GM12878 (cell line): ENCODE results near the gene KIAA0930. TPM values are rescaled to one million over a fixed set of nuclear protein-coding genes. Genes with fewer than 3 reads are reported as not detected.

Source experiments
- ATAC-seq: fragments of 200-7000 bp; cut with Tn5 transposase; 3 replicates; pipeline ENCODE4 v1.9.1; 2020; ENCODE audit warnings: mild to moderate bottlenecking, moderate library complexity
- BruUV-seq: library from RNA; stranded (reverse); fragments of 400-500 nt; replicated peaks from 2 replicates; lab custom pipeline; 2021; lab: Mats Ljungman, UMichigan
- CTCF ChIA-PET: fragments of 300-600 bp; sonication (Branson Sonifier 250); formaldehyde crosslinking; extraction: SDS; loops from one replicate; lab custom pipeline; 2021; ENCODE audit warnings: inconsistent platforms; lab: Yijun Ruan, JAX
- POLR2A ChIA-PET: fragments of 350-600 bp; formaldehyde crosslinking; extraction: SDS; loops from one replicate; lab custom pipeline; 2021; ENCODE audit warnings: inconsistent platforms; lab: Charles Lee
- RAD21 ChIA-PET: fragments of 300-600 bp; sonication (Branson Sonifier 250); formaldehyde crosslinking; loops from one replicate; lab custom pipeline; 2023; ENCODE audit warnings: antibody characterized with exemption; ENCODE audit not compliant: unreplicated experiment; lab: Charles Lee
- SMC1A ChIA-PET: fragments of 300-600 bp; sonication (Branson Sonifier 250); formaldehyde crosslinking; loops from one replicate; lab custom pipeline; 2023; ENCODE audit not compliant: unreplicated experiment, uncharacterized antibody; lab: Charles Lee
- DNase-seq: peaks from one replicate; pipeline ENCODE4 v3.0.0-alpha.2; 2011; ENCODE audit warnings: low read depth, low spot score
- FAIRE-seq: peaks from 3 replicates; lab custom pipeline; 2011; peaks lifted over from hg19 to GRCh38; lab: Jason Lieb, UNC
- H2AFZ ChIP-seq: 2 replicates; pipeline ENCODE4 v1.6.0; 2011; ENCODE audit warnings: low read depth, low read length, control low read depth; ENCODE audit not compliant: control insufficient read depth
- H3K27ac ChIP-seq: 2 replicates; pipeline ENCODE4 v1.5.1; 2011; ENCODE audit warnings: control low read depth; ENCODE audit not compliant: control insufficient read depth, insufficient read depth
- H3K27me3 ChIP-seq, 2 experiments: replicated peaks in 1 of 2; 2 replicates each; pipeline versions ENCODE4 v1.6.0 to v1.6.1; 2011; ENCODE audit warnings: low read length in 1 of 2; ENCODE audit not compliant: control insufficient read depth in 2 of 2, insufficient read depth in 2 of 2
- H3K36me3 ChIP-seq, 2 experiments: 2 replicates each; pipeline ENCODE4 v1.5.1; 2011; ENCODE audit warnings: low read length in 1 of 2; ENCODE audit not compliant: control insufficient read depth in 2 of 2, insufficient read depth in 2 of 2
- H3K4me1 ChIP-seq: 2 replicates; pipeline ENCODE4 v1.6.1; 2011; ENCODE audit warnings: mild to moderate bottlenecking, low read length, moderate library complexity, mixed read lengths; ENCODE audit not compliant: control insufficient read depth, insufficient read depth
- H3K4me2 ChIP-seq: 2 replicates; pipeline ENCODE4 v1.6.0; 2011; ENCODE audit warnings: control low read depth; ENCODE audit not compliant: control insufficient read depth, insufficient read depth
- H3K4me3 ChIP-seq: fragments of 200-600 bp; sonication (generic); 2 replicates; pipeline ENCODE4 v1.5.1; 2016
- H3K79me2 ChIP-seq: 2 replicates; pipeline ENCODE4 v1.6.0; 2011; ENCODE audit warnings: low read length; ENCODE audit not compliant: control insufficient read depth, insufficient read depth
- H3K9ac ChIP-seq: 2 replicates; pipeline ENCODE4 v1.8.0; 2011; ENCODE audit warnings: low read length, control low read depth, mixed read lengths; ENCODE audit not compliant: control insufficient read depth, insufficient read depth
- H3K9me3 ChIP-seq: replicated peaks from 3 replicates; pipeline ENCODE4 v1.5.1; 2011; ENCODE audit warnings: mild to moderate bottlenecking, low read length; ENCODE audit not compliant: control insufficient read depth, insufficient read depth
- H4K20me1 ChIP-seq: 2 replicates; pipeline ENCODE4 v1.6.0; 2011; ENCODE audit not compliant: control insufficient read depth, insufficient read depth
- MEF2A ChIP-seq: IDR thresholded peaks from 2 replicates; pipeline ENCODE4 v1.6.1; 2011; ENCODE audit warnings: low read depth, mild to moderate bottlenecking, low read length, moderate library complexity; ENCODE audit not compliant: insufficient read depth
- YBX1 ChIP-seq: fragments of 450-650 bp; IDR thresholded peaks from 2 replicates; pipeline ENCODE4 v1.6.1; 2016; ENCODE audit warnings: antibody characterized with exemption
- WGBS: methylation state at CpG from one replicate; pipeline ENCODE4 v1.1.6; 2016; ENCODE audit warnings: low lambda C conversion rate; ENCODE audit not compliant: insufficient replicate concordance, insufficient coverage; ENCODE audit errors: missing lambda C conversion rate; 5-methylcytosine and 5-hydroxymethylcytosine counted together
- in situ Hi-C: fragments of 300-500 bp; cut with MboI; formaldehyde crosslinking; loops from 9 replicates; pipeline ENCODE4 v1.14.3; 2018; ENCODE audit warnings: mixed read lengths
- intact Hi-C: fragments of 100-400 bp; cut with micrococcal nuclease; formaldehyde crosslinking; loops from one replicate; pipeline ENCODE4 v1.14.2; 2022; ENCODE audit not compliant: unreplicated experiment
- polyA plus RNA-seq, 11 experiments: library from polyadenylated mRNA; depleted of rRNA in 4 of 11; unstranded in 6 of 11; stranded (reverse) in 5 of 11; fragments of >200 nt; fragmentation: Nextera tagmentation in 4 of 11; fragmentation: Illumina TruSeq in 1 of 11; extraction: Ambion mirVana in 4 of 11; extraction: Trizol in 1 of 11; gene quantifications; 1 replicate in 1 of 11; 2 replicates in 10 of 11; pipeline versions ENCODE4 v1.2.1 to v1.2.3, GENCODE V29; 2011 to 2016; ENCODE audit warnings: inconsistent platforms in 2 of 11, missing spikeins in 2 of 11, low read depth in 1 of 11
- total RNA-seq, 4 experiments: library from RNA; depleted of rRNA in 3 of 4; stranded (reverse); fragments of >200 nt in 3 of 4; fragmentation: Illumina TruSeq in 1 of 4; extraction: Trizol in 1 of 4; gene quantifications; 2 replicates each; pipeline versions ENCODE4 v1.2.1 to v1.2.3, GENCODE V29; 2013 to 2021
- TF ChIP-seq, protein P1 (sequence below): fragments of 450-650 bp; IDR thresholded peaks from 2 replicates; pipeline ENCODE4 v1.6.1; 2016; ENCODE audit warnings: mild to moderate bottlenecking, moderate library complexity, borderline replicate concordance
- TF ChIP-seq, protein P2 (sequence below): IDR thresholded peaks from 2 replicates; pipeline ENCODE4 v1.6.1; 2012; ENCODE audit warnings: low read depth, low read length, improper control_type of control experiment
- TF ChIP-seq, protein P3 (sequence below): IDR thresholded peaks from 2 replicates; pipeline ENCODE4 v1.6.1; 2012; ENCODE audit warnings: low read length, inconsistent platforms
- TF ChIP-seq, protein P4 (sequence below): fragments of 450-650 bp; formaldehyde crosslinking; IDR thresholded peaks from 2 replicates; pipeline ENCODE4 v1.5.0; 2022; ENCODE audit warnings: mild to moderate bottlenecking, missing genetic modification characterization

KIAA0930 gene
- total and polyA plus RNA-seq, 10 of the 15 experiments (the other 5 are each of a cell fraction or from before 2014, with no cell fraction given) = 3.6 to 125 (median 46.3) TPM

DNA sequence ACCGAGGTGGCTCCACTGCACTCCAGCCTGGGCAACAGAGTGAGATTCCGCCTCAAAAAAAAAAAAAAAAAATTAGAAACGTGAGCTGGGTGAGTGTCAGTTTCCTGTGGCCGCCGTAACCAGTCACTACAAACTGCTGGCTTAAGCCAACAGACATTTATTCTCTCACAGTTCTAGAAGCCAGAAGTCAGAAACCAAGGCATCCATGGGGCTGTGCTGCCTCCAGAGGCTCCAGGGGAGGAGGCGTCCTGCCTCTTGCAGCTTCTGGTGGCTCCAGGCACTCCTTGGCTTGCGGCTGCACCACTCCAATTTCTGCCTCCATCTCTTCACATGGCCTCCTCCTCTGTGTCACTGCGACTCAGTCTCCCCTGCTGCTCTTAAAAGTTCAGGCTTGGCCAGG lies 11.1 kb upstream of the KIAA0930 start (continued):
- TF ChIP-seq, protein P1, sequence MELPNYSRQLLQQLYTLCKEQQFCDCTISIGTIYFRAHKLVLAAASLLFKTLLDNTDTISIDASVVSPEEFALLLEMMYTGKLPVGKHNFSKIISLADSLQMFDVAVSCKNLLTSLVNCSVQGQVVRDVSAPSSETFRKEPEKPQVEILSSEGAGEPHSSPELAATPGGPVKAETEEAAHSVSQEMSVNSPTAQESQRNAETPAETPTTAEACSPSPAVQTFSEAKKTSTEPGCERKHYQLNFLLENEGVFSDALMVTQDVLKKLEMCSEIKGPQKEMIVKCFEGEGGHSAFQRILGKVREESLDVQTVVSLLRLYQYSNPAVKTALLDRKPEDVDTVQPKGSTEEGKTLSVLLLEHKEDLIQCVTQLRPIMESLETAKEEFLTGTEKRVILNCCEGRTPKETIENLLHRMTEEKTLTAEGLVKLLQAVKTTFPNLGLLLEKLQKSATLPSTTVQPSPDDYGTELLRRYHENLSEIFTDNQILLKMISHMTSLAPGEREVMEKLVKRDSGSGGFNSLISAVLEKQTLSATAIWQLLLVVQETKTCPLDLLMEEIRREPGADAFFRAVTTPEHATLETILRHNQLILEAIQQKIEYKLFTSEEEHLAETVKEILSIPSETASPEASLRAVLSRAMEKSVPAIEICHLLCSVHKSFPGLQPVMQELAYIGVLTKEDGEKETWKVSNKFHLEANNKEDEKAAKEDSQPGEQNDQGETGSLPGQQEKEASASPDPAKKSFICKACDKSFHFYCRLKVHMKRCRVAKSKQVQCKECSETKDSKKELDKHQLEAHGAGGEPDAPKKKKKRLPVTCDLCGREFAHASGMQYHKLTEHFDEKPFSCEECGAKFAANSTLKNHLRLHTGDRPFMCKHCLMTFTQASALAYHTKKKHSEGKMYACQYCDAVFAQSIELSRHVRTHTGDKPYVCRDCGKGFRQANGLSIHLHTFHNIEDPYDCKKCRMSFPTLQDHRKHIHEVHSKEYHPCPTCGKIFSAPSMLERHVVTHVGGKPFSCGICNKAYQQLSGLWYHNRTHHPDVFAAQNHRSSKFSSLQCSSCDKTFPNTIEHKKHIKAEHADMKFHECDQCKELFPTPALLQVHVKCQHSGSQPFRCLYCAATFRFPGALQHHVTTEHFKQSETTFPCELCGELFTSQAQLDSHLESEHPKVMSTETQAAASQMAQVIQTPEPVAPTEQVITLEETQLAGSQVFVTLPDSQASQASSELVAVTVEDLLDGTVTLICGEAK = no peak
- no peak for TF ChIP-seq YBX1

DNA sequence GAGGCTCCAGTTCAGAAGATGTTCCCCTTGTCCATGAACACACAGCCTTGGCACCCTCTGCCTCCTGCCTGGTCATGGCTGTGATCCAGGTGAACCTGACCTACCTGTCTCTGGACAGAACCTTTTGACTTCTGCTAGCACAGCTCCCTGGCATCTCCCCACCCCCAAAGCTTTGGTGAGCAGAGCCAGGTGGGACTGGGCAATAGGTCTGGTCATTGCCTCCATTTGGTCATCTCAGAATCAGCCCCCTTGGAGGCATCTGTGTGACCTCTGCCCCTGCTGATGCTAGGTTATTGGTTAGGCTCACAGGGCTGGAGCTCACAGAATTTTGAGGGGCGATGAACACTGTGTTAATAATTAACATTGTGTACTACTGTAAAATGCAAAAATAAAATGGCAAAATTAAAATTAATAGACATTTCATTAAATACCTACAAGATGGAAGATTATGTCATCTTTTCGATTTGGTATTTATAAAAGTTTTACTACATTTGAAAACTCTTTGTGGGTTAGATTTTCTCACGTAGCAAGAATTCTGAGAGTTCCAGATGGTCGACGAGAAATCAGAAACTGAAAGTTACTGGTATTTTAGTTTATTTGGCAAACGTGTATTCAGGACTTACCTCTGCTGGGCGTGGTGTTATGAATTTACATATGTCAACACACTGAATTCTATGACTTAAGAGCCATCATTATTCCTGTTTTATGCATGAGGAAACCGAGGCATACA lies 8.3 kb upstream of the KIAA0930 start:
- DNase-seq (peak; percentile 78), ATAC-seq (peak; percentile 89), FAIRE-seq (no peak)
- Histone ChIP-seq H3K4me1 (peaks cover 41% of the 10 kb centered on the region), H3K9me3 (no peaks in the 10 kb centered on the region), H3K36me3 (no peaks in the 10 kb centered on the region), H3K27me3 (no peaks in the 10 kb centered on the region), H2AFZ (peak overlapping the region; percentile 54), H3K9ac (peak overlapping the region; percentile 67), H3K27ac (peak overlapping the region; percentile 92), H3K4me3 (no peak overlapping the region; the same call in 1 of the 2 replicates), H3K4me2 (peak overlapping the region; percentile 80), H4K20me1 (no peaks in the 10 kb centered on the region), H3K79me2 (no peaks in the 10 kb centered on the region)
- no TSS peak for BruUV-seq
- CTCF ChIA-PET = interaction anchor here (0.5 to 2.0 kb wide), 3 partner anchors 14 to 563 kb away, joined by 3 to 10 read pairs (median 3); no protein-coding TSS in a partner anchor
- RAD21 ChIA-PET = interaction anchor here (0.6 to 4.0 kb wide), 7 partner anchors 9 to 296 kb away, joined by 3 to 22 read pairs (median 3); no protein-coding TSS in a partner anchor
- 1% methylated on average over 8 of the region's 8 CpGs for WGBS
- SMC1A ChIA-PET = interaction anchor here (1.4 to 3.4 kb wide), 2 partner anchors 14 to 69 kb away, joined by 6 to 19 read pairs; no protein-coding TSS in a partner anchor
- in situ Hi-C loops (no loop called here), intact Hi-C loops (no loop called here)
- POLR2A ChIA-PET = interaction anchor here (1.1 to 2.2 kb wide), 2 partner anchors 11 to 14 kb away, joined by 5 to 9 read pairs; no protein-coding TSS in a partner anchor
- TF ChIP-seq MEF2A (peak; percentile 61; the same call in 1 of the 2 replicates), YBX1 (no peak)
- TF ChIP-seq, protein P2, sequence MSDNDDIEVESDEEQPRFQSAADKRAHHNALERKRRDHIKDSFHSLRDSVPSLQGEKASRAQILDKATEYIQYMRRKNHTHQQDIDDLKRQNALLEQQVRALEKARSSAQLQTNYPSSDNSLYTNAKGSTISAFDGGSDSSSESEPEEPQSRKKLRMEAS = no peak
- TF ChIP-seq, protein P3, sequence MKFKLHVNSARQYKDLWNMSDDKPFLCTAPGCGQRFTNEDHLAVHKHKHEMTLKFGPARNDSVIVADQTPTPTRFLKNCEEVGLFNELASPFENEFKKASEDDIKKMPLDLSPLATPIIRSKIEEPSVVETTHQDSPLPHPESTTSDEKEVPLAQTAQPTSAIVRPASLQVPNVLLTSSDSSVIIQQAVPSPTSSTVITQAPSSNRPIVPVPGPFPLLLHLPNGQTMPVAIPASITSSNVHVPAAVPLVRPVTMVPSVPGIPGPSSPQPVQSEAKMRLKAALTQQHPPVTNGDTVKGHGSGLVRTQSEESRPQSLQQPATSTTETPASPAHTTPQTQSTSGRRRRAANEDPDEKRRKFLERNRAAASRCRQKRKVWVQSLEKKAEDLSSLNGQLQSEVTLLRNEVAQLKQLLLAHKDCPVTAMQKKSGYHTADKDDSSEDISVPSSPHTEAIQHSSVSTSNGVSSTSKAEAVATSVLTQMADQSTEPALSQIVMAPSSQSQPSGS = peak; percentile 71; the same call in 1 of the 2 replicates
- TF ChIP-seq, protein P4, sequence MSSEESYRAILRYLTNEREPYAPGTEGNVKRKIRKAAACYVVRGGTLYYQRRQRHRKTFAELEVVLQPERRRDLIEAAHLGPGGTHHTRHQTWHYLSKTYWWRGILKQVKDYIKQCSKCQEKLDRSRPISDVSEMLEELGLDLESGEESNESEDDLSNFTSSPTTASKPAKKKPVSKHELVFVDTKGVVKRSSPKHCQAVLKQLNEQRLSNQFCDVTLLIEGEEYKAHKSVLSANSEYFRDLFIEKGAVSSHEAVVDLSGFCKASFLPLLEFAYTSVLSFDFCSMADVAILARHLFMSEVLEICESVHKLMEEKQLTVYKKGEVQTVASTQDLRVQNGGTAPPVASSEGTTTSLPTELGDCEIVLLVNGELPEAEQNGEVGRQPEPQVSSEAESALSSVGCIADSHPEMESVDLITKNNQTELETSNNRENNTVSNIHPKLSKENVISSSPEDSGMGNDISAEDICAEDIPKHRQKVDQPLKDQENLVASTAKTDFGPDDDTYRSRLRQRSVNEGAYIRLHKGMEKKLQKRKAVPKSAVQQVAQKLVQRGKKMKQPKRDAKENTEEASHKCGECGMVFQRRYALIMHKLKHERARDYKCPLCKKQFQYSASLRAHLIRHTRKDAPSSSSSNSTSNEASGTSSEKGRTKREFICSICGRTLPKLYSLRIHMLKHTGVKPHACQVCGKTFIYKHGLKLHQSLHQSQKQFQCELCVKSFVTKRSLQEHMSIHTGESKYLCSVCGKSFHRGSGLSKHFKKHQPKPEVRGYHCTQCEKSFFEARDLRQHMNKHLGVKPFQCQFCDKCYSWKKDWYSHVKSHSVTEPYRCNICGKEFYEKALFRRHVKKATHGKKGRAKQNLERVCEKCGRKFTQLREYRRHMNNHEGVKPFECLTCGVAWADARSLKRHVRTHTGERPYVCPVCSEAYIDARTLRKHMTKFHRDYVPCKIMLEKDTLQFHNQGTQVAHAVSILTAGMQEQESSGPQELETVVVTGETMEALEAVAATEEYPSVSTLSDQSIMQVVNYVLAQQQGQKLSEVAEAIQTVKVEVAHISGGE (CRISPR knock-in tag) = no peak
